ENCODE results near the gene TUBA4B.

DNA sequence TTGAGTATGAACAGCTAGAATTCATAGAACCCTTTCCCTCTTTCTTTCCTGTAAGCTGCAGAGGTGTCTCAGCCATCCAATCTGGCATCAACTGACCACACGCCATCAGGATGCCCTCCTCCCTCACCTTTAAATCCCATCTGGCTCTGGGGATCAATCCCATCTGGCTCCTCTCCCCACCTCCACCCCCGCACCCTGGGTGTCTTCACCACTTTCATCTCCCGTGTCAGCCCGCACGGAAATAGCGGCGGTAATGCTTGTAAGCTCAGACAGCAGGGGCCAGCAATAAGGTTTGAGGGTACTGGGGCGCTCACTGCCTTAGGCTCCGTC lies 508 bp upstream of the TUBA4B start:
- TF ChIP-seq, protein P1, sequence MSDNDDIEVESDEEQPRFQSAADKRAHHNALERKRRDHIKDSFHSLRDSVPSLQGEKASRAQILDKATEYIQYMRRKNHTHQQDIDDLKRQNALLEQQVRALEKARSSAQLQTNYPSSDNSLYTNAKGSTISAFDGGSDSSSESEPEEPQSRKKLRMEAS (IDR thresholded peaks at IDR 0.05): no peak
- TF ChIP-seq EP300 (IDR thresholded peaks at IDR 0.05; ENCODE audit: borderline replicate concordance): no peak
- TF ChIP-seq TAF1 (IDR thresholded peaks at IDR 0.05; ENCODE audit: low read depth): no peak
- TF ChIP-seq USF1 (IDR thresholded peaks at IDR 0.05): no peak
- TF ChIP-seq YY1 (IDR thresholded peaks at IDR 0.05; ENCODE audit: low read depth): no peak
- TF ChIP-seq FOXM1 (IDR thresholded peaks at IDR 0.05; ENCODE audit: borderline replicate concordance, low read depth): no peak
- TF ChIP-seq CREB1 (IDR thresholded peaks at IDR 0.05; ENCODE audit: low read depth): no peak
- no peak for TF ChIP-seq RAD21 (IDR thresholded peaks at IDR 0.05; ENCODE audit: low read depth)
- no peak for TF ChIP-seq CEBPB (IDR thresholded peaks at IDR 0.05)
- no peak for TF ChIP-seq EGR1 (IDR thresholded peaks at IDR 0.05)

Data from Ishikawa (cell line).